Naive thymus-derived CD4-positive, alpha-beta T cell (primary cell): Measurements from ENCODE around the gene YIPF1. TPM values are rescaled to one million over a fixed set of nuclear protein-coding genes. Genes with fewer than 3 reads are reported as not detected.
"Not testable (repeated sequence)": the region's sequence is repeated elsewhere in the genome, so short reads cannot be mapped to it uniquely, and the experiment has no call there.

Experiments
- ATAC-seq: fragments of 150-1000 bp; cut with Tn5 transposase; 2 replicates; pipeline ENCODE4 v1.10.0; 2021; ENCODE audit warnings: mild to moderate bottlenecking, moderate library complexity
- CTCF ChIA-PET: fragments of 350-600 bp; sonication (Branson Sonifier 250); formaldehyde crosslinking; loops from one replicate; lab custom pipeline; 2021; ENCODE audit warnings: antibody characterized with exemption; lab: Charles Lee
- POLR2A ChIA-PET: fragments of 350-600 bp; sonication (Branson Sonifier 250); formaldehyde crosslinking; loops from one replicate; lab custom pipeline; 2021; ENCODE audit warnings: antibody characterized with exemption, inconsistent platforms; lab: Charles Lee
- DNase-seq, 9 donors: peaks; one replicate each; pipeline versions ENCODE4 v3.0.0 to v3.0.0-alpha.2; 2020 to 2022; ENCODE audit warnings: mixed read lengths in 1 of 9
- H3K27ac ChIP-seq: one replicate; pipeline ENCODE4 v1.7.0; 2013; ENCODE audit warnings: mild to moderate bottlenecking, low read depth, low read length, moderate library complexity
- H3K27me3 ChIP-seq, 2 donors: one replicate each; pipeline ENCODE4 v1.7.0; 2013; ENCODE audit warnings: low read length in 2 of 2, mild to moderate bottlenecking in 2 of 2, moderate library complexity in 2 of 2; ENCODE audit not compliant: control insufficient read depth in 2 of 2, insufficient read depth in 2 of 2
- H3K36me3 ChIP-seq, 3 experiments: 1 replicate in 2 of 3; 2 replicates in 1 of 3; pipeline ENCODE4 v1.7.0; 2013; ENCODE audit warnings: low read length in 3 of 3, mild to moderate bottlenecking in 3 of 3, moderate library complexity in 1 of 3; ENCODE audit not compliant: insufficient read depth in 3 of 3, control insufficient read depth in 2 of 3
- H3K4me1 ChIP-seq, 2 donors: one replicate each; pipeline ENCODE4 v1.7.0; 2013; ENCODE audit warnings: low read length in 2 of 2, mild to moderate bottlenecking in 2 of 2, moderate library complexity in 1 of 2; ENCODE audit not compliant: control insufficient read depth in 2 of 2, insufficient read depth in 2 of 2
- H3K4me3 ChIP-seq: 2 replicates; pipeline ENCODE4 v1.7.0; 2013; ENCODE audit warnings: mild to moderate bottlenecking, low read length
- H3K9me3 ChIP-seq, 3 experiments: 1 replicate in 2 of 3; 2 replicates in 1 of 3; pipeline ENCODE4 v1.7.0; 2013; ENCODE audit warnings: low read length in 3 of 3; ENCODE audit not compliant: control insufficient read depth in 2 of 3
- H3K27ac Mint-ChIP-seq, 9 donors: one replicate each; pipeline ENCODE4 v1.8.0; 2020 to 2022; ENCODE audit warnings: mixed read lengths in 9 of 9, mild to moderate bottlenecking in 8 of 9, moderate library complexity in 5 of 9, inconsistent platforms in 2 of 9
- H3K27me3 Mint-ChIP-seq, 5 donors: one replicate each; pipeline ENCODE4 v1.8.0; 2021 to 2022; ENCODE audit warnings: mixed read lengths in 5 of 5, mild to moderate bottlenecking in 1 of 5
- H3K36me3 Mint-ChIP-seq, 5 donors: one replicate each; pipeline ENCODE4 v1.8.0; 2020 to 2022; ENCODE audit warnings: mixed read lengths in 5 of 5, mild to moderate bottlenecking in 3 of 5, inconsistent platforms in 1 of 5
- H3K4me1 Mint-ChIP-seq, 7 donors: one replicate each; pipeline ENCODE4 v1.8.0; 2020 to 2022; ENCODE audit warnings: mixed read lengths in 7 of 7, mild to moderate bottlenecking in 3 of 7, inconsistent platforms in 1 of 7
- H3K4me3 Mint-ChIP-seq, 10 donors: one replicate each; pipeline ENCODE4 v1.8.0; 2020 to 2022; ENCODE audit warnings: mild to moderate bottlenecking in 10 of 10, mixed read lengths in 10 of 10, moderate library complexity in 6 of 10, inconsistent platforms in 2 of 10
- H3K9me3 Mint-ChIP-seq, 11 donors: one replicate each; pipeline ENCODE4 v1.8.0; 2020 to 2022; ENCODE audit warnings: mixed read lengths in 11 of 11, mild to moderate bottlenecking in 4 of 11, inconsistent platforms in 1 of 11, moderate library complexity in 1 of 11
- intact Hi-C, 2 donors: fragments of 100-400 bp; cut with micrococcal nuclease; formaldehyde crosslinking; loops; one replicate each; pipeline ENCODE4 v1.15.1; 2023
- polyA plus RNA-seq, 2 donors: library from polyadenylated mRNA; unstranded; fragments of 300-500 nt; fragmentation: Illumina TruSeq; gene quantifications; one replicate each; pipeline ENCODE4 v1.2.3, GENCODE V29; 2021
- total RNA-seq, 6 experiments: library from RNA in 5 of 6; stranded (reverse) in 5 of 6; gene quantifications; 1 replicate in 5 of 6; 2 replicates in 1 of 6; pipeline ENCODE4 v1.2.3 and lab custom pipeline; 2021 to 2026

Gene YIPF1
- total and polyA plus RNA-seq, 7 experiments from 2014 or later, result 10.5 to 27.4 (median 17.1) TPM

- POLR2A ChIA-PET, result interaction anchor here (3.3 kb wide), 1 partner anchor 54 kb away, joined by 21 read pairs; the partner anchor contains the start of genes IFT25 and LRRC42
These were observed 2.1 kb upstream of the YIPF1 start for GRCh38 chr1:53891678-53892077.

GRCh38 chr1:53891018-53891417 lies 1.4 kb upstream of the YIPF1 start:
- peak overlapping the region in 4 of 9 donors; percentile 28 to 97 (median 67) for H3K27ac Mint-ChIP-seq
- ATAC-seq, result no peak
- peaks cover 0 to 8% (median 0%) of the 10 kb centered on the region in 5 donors for H3K36me3 Mint-ChIP-seq
- Histone ChIP-seq H3K4me1 (peaks cover 20 to 23% of the 10 kb centered on the region in 2 donors), H3K36me3 (peaks cover 0 to 9% (median 0%) of the 10 kb centered on the region in 3 experiments), H3K9me3 (no peaks in the 10 kb centered on the region), H3K27me3 (no peaks in the 10 kb centered on the region), H3K4me3 (no peak overlapping the region), H3K27ac (no peak overlapping the region)
- CTCF ChIA-PET, result no interaction called here
- peaks cover 2 to 8% (median 5%) of the 10 kb centered on the region in 5 donors for H3K27me3 Mint-ChIP-seq
- peak overlapping the region in 8 of 10 donors; percentile 14 to 98 (median 94) for H3K4me3 Mint-ChIP-seq
- no peaks in the 10 kb centered on the region for H3K9me3 Mint-ChIP-seq
- POLR2A ChIA-PET, result interaction anchor here (3.3 kb wide), 1 partner anchor 55 kb away, joined by 21 read pairs; the partner anchor contains the start of genes IFT25 and LRRC42
- DNase-seq, result no peak
- intact Hi-C loops, result no loop called here
- peaks cover 26 to 45% (median 41%) of the 10 kb centered on the region in 7 donors for H3K4me1 Mint-ChIP-seq

More at GRCh38 chr1:53891678-53892077, 2.1 kb upstream of the YIPF1 start:
- H3K36me3 Mint-ChIP-seq, result peaks cover 0 to 8% (median 3%) of the 10 kb centered on the region in 5 donors
- intact Hi-C loops, result no loop called here
- H3K27me3 Mint-ChIP-seq, result peaks cover 2 to 14% (median 7%) of the 10 kb centered on the region in 5 donors
- no peak overlapping the region for H3K27ac Mint-ChIP-seq
- CTCF ChIA-PET, result no interaction called here
- peaks cover 0 to 8% (median 0%) of the 10 kb centered on the region in 3 experiments for H3K36me3 ChIP-seq
- H3K9me3 ChIP-seq, result no peaks in the 10 kb centered on the region
- H3K27me3 ChIP-seq, result no peaks in the 10 kb centered on the region
- H3K4me3 ChIP-seq, result no peak overlapping the region
- H3K4me1 Mint-ChIP-seq, result peaks cover 24 to 41% (median 37%) of the 10 kb centered on the region in 7 donors
- no peak overlapping the region for H3K4me3 Mint-ChIP-seq
- DNase-seq (no peak), ATAC-seq (no peak)
- peaks cover 20 to 23% of the 10 kb centered on the region in 2 donors for H3K4me1 ChIP-seq
- no peaks in the 10 kb centered on the region for H3K9me3 Mint-ChIP-seq
- no peak overlapping the region for H3K27ac ChIP-seq

GRCh38 chr1:53890522-53890941 lies 935 bp upstream of the YIPF1 start:
- intact Hi-C loops, result no loop called here
- H3K36me3 ChIP-seq, result peaks cover 0 to 9% (median 0%) of the 10 kb centered on the region in 3 experiments

GRCh38 chr1:53888681-53889080 lies 916 bp downstream of the YIPF1 start:
- Histone ChIP-seq H3K36me3 (peaks cover 0 to 9% (median 0%) of the 10 kb centered on the region in 3 experiments), H3K4me3 (peak overlapping the region; percentile 79), H3K27me3 (no peaks in the 10 kb centered on the region), H3K27ac (peak overlapping the region; percentile 75), H3K9me3 (no peaks in the 10 kb centered on the region), H3K4me1 (peaks cover 20 to 23% of the 10 kb centered on the region in 2 donors)
- Mint-ChIP-seq H3K27ac (peak overlapping the region; percentile 11 to 97 (median 94)), H3K4me1 (peaks cover 26 to 58% (median 55%) of the 10 kb centered on the region in 7 donors), H3K36me3 (peaks cover 0 to 15% (median 0%) of the 10 kb centered on the region in 5 donors), H3K9me3 (no peaks in the 10 kb centered on the region), H3K4me3 (peak overlapping the region; percentile 88 to 98 (median 96)), H3K27me3 (no peaks in the 10 kb centered on the region)
- ATAC-seq (no peak), DNase-seq (no peak)
- ChIA-PET POLR2A (interaction anchor here (1.5 to 3.3 kb wide), 2 partner anchors 14 to 57 kb away, joined by 7 to 21 read pairs; partner anchors contain the start of genes IFT25 and LRRC42), CTCF (no interaction called here)
- intact Hi-C loops, result loop anchor here (1.0 to 5.0 kb wide), 7 partner anchors 30 to 876 kb away; partner anchors contain the start of genes LRRC42 (in 2 of the 2), NDC1 (in 2 of the 2), TCEANC2 (in 2 of the 2) and TMEM59 (in 2 of the 2)

More at GRCh38 chr1:53890522-53890941, 935 bp upstream of the YIPF1 start:
- H3K9me3 ChIP-seq, result no peaks in the 10 kb centered on the region
- Mint-ChIP-seq H3K4me3 (peak overlapping the region; percentile 88 to 98 (median 96)), H3K9me3 (no peaks in the 10 kb centered on the region), H3K27me3 (peaks cover 0 to 5% (median 3%) of the 10 kb centered on the region in 5 donors), H3K4me1 (peaks cover 26 to 48% (median 44%) of the 10 kb centered on the region in 7 donors), H3K36me3 (peaks cover 0 to 8% (median 0%) of the 10 kb centered on the region in 5 donors), H3K27ac (peak overlapping the region in 8 of 9 donors; percentile 89 to 97 (median 94))
- POLR2A ChIA-PET, result interaction anchor here (1.4 to 3.3 kb wide), 2 partner anchors 12 to 55 kb away, joined by 3 to 21 read pairs; partner anchors contain the start of genes IFT25 and LRRC42
- H3K27ac ChIP-seq, result peak overlapping the region; percentile 75
- CTCF ChIA-PET, result interaction anchor here (0.8 to 1.3 kb wide), 2 partner anchors 53 to 54 kb away, joined by 3 to 4 read pairs; no protein-coding TSS in a partner anchor
- H3K4me1 ChIP-seq, result peaks cover 20 to 23% of the 10 kb centered on the region in 2 donors
- ATAC-seq, result no peak
- no peaks in the 10 kb centered on the region for H3K27me3 ChIP-seq
- peak overlapping the region; percentile 79 for H3K4me3 ChIP-seq
- DNase-seq, result peak in 2 of 9 donors; percentile 0 to 1

- POLR2A ChIA-PET, H3K4me3 Mint-ChIP-seq, H3K9me3 ChIP-seq, H3K27me3 Mint-ChIP-seq, intact Hi-C loops, ATAC-seq, H3K27me3 ChIP-seq, DNase-seq, H3K27ac ChIP-seq, H3K9me3 Mint-ChIP-seq, H3K4me1 ChIP-seq, H3K27ac Mint-ChIP-seq, H3K4me3 ChIP-seq: not testable (repeated sequence)
- CTCF ChIA-PET, result interaction anchor here (1.6 kb wide), 1 partner anchor 24 kb away, joined by 5 read pairs; no protein-coding TSS in a partner anchor
- Mint-ChIP-seq H3K36me3 (peaks cover 13 to 55% (median 34%) of the 10 kb centered on the region in 5 donors), H3K4me1 (peaks cover 18 to 53% (median 41%) of the 10 kb centered on the region in 7 donors)
- peaks cover 0 to 26% (median 3%) of the 10 kb centered on the region in 3 experiments for H3K36me3 ChIP-seq
These were observed 6.0 kb downstream of the YIPF1 start for GRCh38 chr1:53883600-53883999.

- not testable (repeated sequence) for DNase-seq, H3K4me3 Mint-ChIP-seq
- H3K36me3 ChIP-seq, result peaks cover under 1 to 40% (median 3%) of the 10 kb centered on the region in 3 experiments
These were observed 7.7 kb downstream of the YIPF1 start for GRCh38 chr1:53881853-53882252.

More at GRCh38 chr1:53881853-53882252, 7.7 kb downstream of the YIPF1 start:
- H3K27me3 ChIP-seq, H3K9me3 ChIP-seq, ATAC-seq, POLR2A ChIA-PET, intact Hi-C loops, H3K27me3 Mint-ChIP-seq, H3K4me3 ChIP-seq, H3K9me3 Mint-ChIP-seq, H3K4me1 ChIP-seq, CTCF ChIA-PET, H3K27ac ChIP-seq: not testable (repeated sequence)
- Mint-ChIP-seq H3K27ac (peak overlapping the region in 1 of 9 donors; percentile 49), H3K36me3 (peaks cover 18 to 64% (median 37%) of the 10 kb centered on the region in 5 donors), H3K4me1 (peaks cover 6 to 38% (median 26%) of the 10 kb centered on the region in 7 donors)
